Measurements from ENCODE around the gene RNF123.
A peak's percentile ranks its signal among the peaks of the same experiment; 100 is the strongest.

Gene RNF123

DNA sequence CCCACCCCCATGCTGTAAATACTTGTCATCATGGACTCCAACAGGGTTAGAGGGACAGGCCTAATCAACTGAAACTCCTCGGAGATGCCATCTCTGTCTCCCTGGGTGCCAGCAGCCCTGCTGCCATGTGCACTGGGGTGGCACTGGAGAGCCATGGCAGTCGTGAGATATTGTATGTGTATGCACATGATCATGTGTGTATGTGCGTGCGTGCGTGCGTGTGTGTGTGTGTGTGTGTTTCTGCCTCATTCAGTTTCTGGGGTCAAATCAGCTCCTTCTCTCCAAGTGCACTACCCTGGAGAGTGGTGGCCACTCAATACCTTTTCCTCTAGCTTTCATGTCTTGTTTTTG is 18.4 kb upstream of the RNF123 start:
- no peak overlapping the region for H3K4me2 ChIP-seq
- TF ChIP-seq, protein P1, sequence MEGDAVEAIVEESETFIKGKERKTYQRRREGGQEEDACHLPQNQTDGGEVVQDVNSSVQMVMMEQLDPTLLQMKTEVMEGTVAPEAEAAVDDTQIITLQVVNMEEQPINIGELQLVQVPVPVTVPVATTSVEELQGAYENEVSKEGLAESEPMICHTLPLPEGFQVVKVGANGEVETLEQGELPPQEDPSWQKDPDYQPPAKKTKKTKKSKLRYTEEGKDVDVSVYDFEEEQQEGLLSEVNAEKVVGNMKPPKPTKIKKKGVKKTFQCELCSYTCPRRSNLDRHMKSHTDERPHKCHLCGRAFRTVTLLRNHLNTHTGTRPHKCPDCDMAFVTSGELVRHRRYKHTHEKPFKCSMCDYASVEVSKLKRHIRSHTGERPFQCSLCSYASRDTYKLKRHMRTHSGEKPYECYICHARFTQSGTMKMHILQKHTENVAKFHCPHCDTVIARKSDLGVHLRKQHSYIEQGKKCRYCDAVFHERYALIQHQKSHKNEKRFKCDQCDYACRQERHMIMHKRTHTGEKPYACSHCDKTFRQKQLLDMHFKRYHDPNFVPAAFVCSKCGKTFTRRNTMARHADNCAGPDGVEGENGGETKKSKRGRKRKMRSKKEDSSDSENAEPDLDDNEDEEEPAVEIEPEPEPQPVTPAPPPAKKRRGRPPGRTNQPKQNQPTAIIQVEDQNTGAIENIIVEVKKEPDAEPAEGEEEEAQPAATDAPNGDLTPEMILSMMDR (conservative IDR thresholded peaks at IDR 0.05; ENCODE audit: low read depth, low read length), result no peak
- H3K27me3 ChIP-seq (ENCODE audit: insufficient read depth, low read depth), result no peaks in the 10 kb centered on the region
- H2AFZ ChIP-seq (ENCODE audit: low read depth), result no peak overlapping the region
- no peak overlapping the region for H3K9ac ChIP-seq
- H3K27ac ChIP-seq, result no peak overlapping the region
- no peaks in the 10 kb centered on the region for H4K20me1 ChIP-seq (ENCODE audit: insufficient read depth)
- peaks cover 5% of the 10 kb centered on the region for H3K4me1 ChIP-seq (ENCODE audit: low read depth, poor library complexity, severe bottlenecking)
- H3K36me3 ChIP-seq (ENCODE audit: insufficient read depth), result no peaks in the 10 kb centered on the region
- no peak overlapping the region for H3K4me3 ChIP-seq (IDR thresholded peaks at IDR 0.05; ENCODE audit: insufficient read depth, low read depth, low read length)
- no peaks in the 10 kb centered on the region for H3K79me2 ChIP-seq (ENCODE audit: insufficient read depth, low read depth)

DNA sequence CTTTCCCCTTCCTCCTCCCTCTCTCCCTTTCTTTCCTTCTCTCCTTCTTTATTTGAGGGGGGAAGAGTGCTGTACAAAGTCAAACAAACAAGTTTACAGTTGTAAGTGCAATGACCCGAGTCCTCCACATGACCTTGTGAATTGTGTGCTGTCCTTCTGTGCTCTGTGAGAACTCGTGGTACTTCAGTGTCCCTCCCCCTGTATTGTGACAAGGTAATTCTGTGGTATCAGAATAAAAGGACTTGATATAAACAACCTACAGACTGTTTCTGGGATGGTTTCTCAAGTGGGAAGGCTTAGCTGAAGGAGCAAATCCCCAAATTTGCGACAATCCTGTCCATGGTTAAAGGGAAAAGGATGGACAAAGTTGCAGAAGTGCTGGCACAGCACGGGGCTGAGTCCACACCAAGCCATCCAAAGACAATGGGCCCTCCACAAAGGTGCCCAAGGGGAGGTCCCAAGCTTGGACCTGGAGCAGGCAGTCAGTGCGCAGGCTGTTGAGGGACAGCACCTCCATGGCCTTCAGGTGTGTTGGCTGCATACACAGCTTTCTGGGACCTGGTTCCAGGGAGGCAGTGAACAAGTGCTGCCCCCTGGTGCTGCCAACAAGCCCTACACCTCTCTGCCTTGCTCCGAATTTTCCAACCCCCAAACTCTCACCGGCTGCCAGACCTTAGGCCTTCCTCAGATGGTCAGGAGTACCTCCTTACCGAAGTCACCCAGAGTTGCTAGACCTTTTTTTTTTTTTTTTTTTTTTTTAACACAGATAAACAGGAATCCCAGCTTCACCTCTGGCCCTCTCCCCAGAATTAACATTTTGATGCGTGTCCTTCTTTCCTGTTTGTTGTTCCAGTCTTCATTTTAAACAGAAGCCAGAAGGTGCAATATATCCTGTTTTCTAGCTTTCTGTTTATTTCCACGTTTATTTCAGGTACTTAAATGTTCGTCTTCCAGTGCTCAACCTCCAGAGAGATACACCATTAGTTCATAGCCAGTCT is 17.8 kb upstream of the RNF123 start:
- no peak overlapping the region for H2AFZ ChIP-seq (ENCODE audit: low read depth)
- no peaks in the 10 kb centered on the region for H4K20me1 ChIP-seq (ENCODE audit: insufficient read depth)
- no peaks in the 10 kb centered on the region for H3K36me3 ChIP-seq (ENCODE audit: insufficient read depth)
- no peaks in the 10 kb centered on the region for H3K79me2 ChIP-seq (ENCODE audit: insufficient read depth, low read depth)
- H3K9ac ChIP-seq, result no peak overlapping the region
- H3K4me1 ChIP-seq (ENCODE audit: low read depth, poor library complexity, severe bottlenecking), result peaks cover 5% of the 10 kb centered on the region
- no peak overlapping the region for H3K4me3 ChIP-seq (IDR thresholded peaks at IDR 0.05; ENCODE audit: insufficient read depth, low read depth, low read length)
- no peaks in the 10 kb centered on the region for H3K27me3 ChIP-seq (ENCODE audit: insufficient read depth, low read depth)
- no peak overlapping the region for H3K4me2 ChIP-seq
- TF ChIP-seq, protein P1 (conservative IDR thresholded peaks at IDR 0.05; ENCODE audit: low read depth, low read length), result peak; percentile 73
- no peak overlapping the region for H3K27ac ChIP-seq

DNA sequence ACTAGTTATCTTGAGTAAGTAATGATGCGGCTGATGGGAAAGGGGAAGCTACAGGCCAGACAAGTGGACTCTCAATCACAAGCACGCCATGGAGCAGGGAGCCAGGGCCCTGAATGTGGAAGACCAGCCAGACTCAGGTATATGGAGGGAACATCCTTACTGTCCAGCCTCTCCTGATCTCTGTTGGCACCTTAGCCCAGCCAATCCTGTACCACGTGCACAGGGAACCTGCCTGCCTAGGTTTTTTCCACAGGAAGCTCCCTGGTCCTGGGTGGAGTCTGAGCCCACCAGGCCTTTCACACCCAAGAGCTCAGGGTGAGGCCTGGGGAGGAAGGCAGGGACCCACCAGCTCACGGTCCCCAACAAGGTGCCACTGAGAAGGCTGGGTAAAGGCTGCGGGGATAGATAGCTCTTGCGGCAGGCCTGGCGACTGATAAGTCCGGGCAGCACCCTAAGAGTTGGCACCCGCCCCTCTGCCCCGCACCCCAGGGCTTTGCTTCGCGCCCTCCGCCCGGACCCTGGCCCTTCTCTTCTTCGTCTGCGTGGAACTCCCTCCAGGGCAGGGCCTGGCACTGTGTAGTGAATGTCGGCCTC is 16.1 kb upstream of the RNF123 start:
- peak overlapping the region; percentile 86 for H3K9ac ChIP-seq
- H4K20me1 ChIP-seq (ENCODE audit: insufficient read depth), result no peaks in the 10 kb centered on the region
- no peaks in the 10 kb centered on the region for H3K36me3 ChIP-seq (ENCODE audit: insufficient read depth)
- H3K27ac ChIP-seq, result peak overlapping the region; percentile 82
- H3K4me2 ChIP-seq, result peak overlapping the region; percentile 54
- no peak overlapping the region for H3K4me3 ChIP-seq (IDR thresholded peaks at IDR 0.05; ENCODE audit: insufficient read depth, low read depth, low read length)
- TF ChIP-seq, protein P1 (conservative IDR thresholded peaks at IDR 0.05; ENCODE audit: low read depth, low read length), result no peak
- no peaks in the 10 kb centered on the region for H3K27me3 ChIP-seq (ENCODE audit: insufficient read depth, low read depth)
- peak overlapping the region; percentile 54 for H2AFZ ChIP-seq (ENCODE audit: low read depth)
- H3K4me1 ChIP-seq (ENCODE audit: low read depth, poor library complexity, severe bottlenecking), result peaks cover 5% of the 10 kb centered on the region
- H3K79me2 ChIP-seq (ENCODE audit: insufficient read depth, low read depth), result no peaks in the 10 kb centered on the region

DNA sequence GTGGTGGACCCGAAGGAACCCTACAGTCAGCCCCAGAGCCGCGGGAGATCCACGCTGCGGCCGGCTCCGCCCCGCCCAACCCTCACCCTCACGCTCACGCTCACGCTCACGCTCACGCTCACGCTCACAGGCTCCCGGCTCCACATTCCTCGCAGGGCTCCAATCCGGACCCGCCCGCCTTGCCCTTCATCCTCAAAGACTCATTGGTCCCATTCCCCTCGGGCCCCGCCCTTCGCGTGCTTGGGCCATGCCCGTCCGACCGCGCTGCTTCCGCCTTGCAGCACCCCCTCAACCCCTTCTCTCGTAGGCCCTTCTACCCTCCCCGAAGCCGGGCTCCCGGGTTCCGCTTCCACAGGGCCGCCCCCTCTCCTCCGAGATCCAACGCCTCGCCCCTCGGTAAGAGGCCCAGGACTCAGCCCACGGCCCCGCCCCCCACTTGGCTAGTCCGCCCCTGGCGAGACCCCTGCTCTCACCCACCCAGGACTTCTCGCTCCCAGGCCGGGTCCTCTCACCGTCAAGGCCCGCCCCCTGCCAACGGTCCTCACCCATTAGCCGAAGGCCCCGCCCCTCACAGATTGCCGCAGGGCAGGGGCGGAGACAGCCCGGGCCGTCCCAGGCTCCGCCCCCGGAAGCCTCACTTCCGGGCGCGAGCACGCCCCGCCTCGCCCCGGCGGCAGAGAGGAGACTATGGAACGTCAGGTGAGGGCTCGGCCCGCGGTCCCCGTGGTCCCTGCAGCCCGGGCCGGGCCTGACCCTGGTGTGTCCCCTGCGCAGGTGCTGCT is 15.5 kb upstream of the RNF123 start, which contains the start of gene APEH:
Gene APEH, plus strand, starts transcription at position 637 of the 782 bp plus-strand sequence. Its CDS starts 51 bp downstream, at position 688.
- TF ChIP-seq, protein P1 (conservative IDR thresholded peaks at IDR 0.05; ENCODE audit: low read depth, low read length), result no peak
- H3K4me2 ChIP-seq, result peak within 1 kb of the TSS; percentile 54
- H3K79me2 ChIP-seq (ENCODE audit: insufficient read depth, low read depth), result no peaks in the 10 kb centered on the region
- no peaks in the 10 kb centered on the region for H4K20me1 ChIP-seq (ENCODE audit: insufficient read depth)
- no peaks in the 10 kb centered on the region for H3K27me3 ChIP-seq (ENCODE audit: insufficient read depth, low read depth)
- H3K36me3 ChIP-seq (ENCODE audit: insufficient read depth), result no peaks in the 10 kb centered on the region
- peak within 1 kb of the TSS; percentile 86 for H3K9ac ChIP-seq
- H3K4me1 ChIP-seq (ENCODE audit: low read depth, poor library complexity, severe bottlenecking), result peaks cover 5% of the 10 kb centered on the region
- H3K27ac ChIP-seq, result peak within 1 kb of the TSS; percentile 82
- no peak within 1 kb of the TSS for H3K4me3 ChIP-seq (IDR thresholded peaks at IDR 0.05; ENCODE audit: insufficient read depth, low read depth, low read length)
- peak within 1 kb of the TSS; percentile 54 for H2AFZ ChIP-seq (ENCODE audit: low read depth)

Measured in KMS-11 (cell line).